Natural killer cell (primary cell): ENCODE measurements around the gene MICB. TPM values are rescaled to one million over a fixed set of nuclear protein-coding genes. Genes with fewer than 3 reads are reported as not detected.
A peak's percentile ranks its signal among the peaks of the same experiment; 100 is the strongest.

Experiments
- ATAC-seq, 3 donors: fragments of 150-1000 bp in 2 of 3; fragments of 200-7000 bp in 1 of 3; cut with Tn5 transposase; 1 replicate in 1 of 3; 2 replicates in 2 of 3; pipeline ENCODE4 v1.10.0; 2021; ENCODE audit warnings: mild to moderate bottlenecking in 2 of 3, moderate library complexity in 2 of 3
- DNase-seq, 2 donors: peaks; one replicate each; pipeline versions ENCODE4 v3.0.0 to v3.0.0-alpha.2; 2013 to 2021; ENCODE audit warnings: mixed read lengths in 1 of 2
- H3K27ac ChIP-seq: one replicate; pipeline ENCODE4 v1.5.1; 2013; ENCODE audit warnings: mild to moderate bottlenecking, low read length
- H3K27me3 ChIP-seq: one replicate; pipeline ENCODE4 v1.6.1; 2013; ENCODE audit warnings: low read length; ENCODE audit not compliant: control insufficient read depth, insufficient read depth
- H3K36me3 ChIP-seq: one replicate; pipeline ENCODE4 v1.6.1; 2013; ENCODE audit warnings: low read length; ENCODE audit not compliant: control insufficient read depth, insufficient read depth
- H3K4me1 ChIP-seq: one replicate; pipeline ENCODE4 v1.6.1; 2013; ENCODE audit warnings: low read length; ENCODE audit not compliant: control insufficient read depth, insufficient read depth
- H3K4me3 ChIP-seq: one replicate; pipeline ENCODE4 v1.5.1; 2013; ENCODE audit warnings: low read length
- H3K9me3 ChIP-seq: one replicate; pipeline ENCODE4 v1.6.1; 2013; ENCODE audit warnings: low read length; ENCODE audit not compliant: control insufficient read depth, insufficient read depth
- H3K27ac Mint-ChIP-seq, 2 donors: one replicate each; pipeline ENCODE4 v1.8.0; 2022; ENCODE audit warnings: mild to moderate bottlenecking in 2 of 2, mixed read lengths in 2 of 2, moderate library complexity in 1 of 2
- H3K27me3 Mint-ChIP-seq, 2 donors: one replicate each; pipeline ENCODE4 v1.8.0; 2022; ENCODE audit warnings: low read depth in 2 of 2, mixed read lengths in 2 of 2
- H3K36me3 Mint-ChIP-seq: one replicate; pipeline ENCODE4 v1.8.0; 2022; ENCODE audit warnings: mixed read lengths
- H3K4me1 Mint-ChIP-seq, 2 donors: one replicate each; pipeline ENCODE4 v1.8.0; 2022; ENCODE audit warnings: mixed read lengths in 2 of 2
- H3K4me3 Mint-ChIP-seq: one replicate; pipeline ENCODE4 v1.8.0; 2022; ENCODE audit warnings: mild to moderate bottlenecking, moderate library complexity, mixed read lengths
- H3K9me3 Mint-ChIP-seq, 2 donors: one replicate each; pipeline ENCODE4 v1.8.0; 2022; ENCODE audit warnings: mixed read lengths in 2 of 2
- WGBS: methylation state at CpG from one replicate; pipeline ENCODE4 v1.1.7; 2013; ENCODE audit warnings: missing lambda C conversion rate; ENCODE audit not compliant: insufficient coverage; 5-methylcytosine and 5-hydroxymethylcytosine counted together
- intact Hi-C: fragments of 100-400 bp; cut with micrococcal nuclease; formaldehyde crosslinking; loops from one replicate; pipeline ENCODE4 v1.14.2; 2022
- total RNA-seq, 4 donors: library from RNA; stranded (reverse); fragments of 120-200 nt in 1 of 4; gene quantifications; one replicate each; pipeline versions ENCODE4 v1.2.3 to v1.2.4, GENCODE V29; 2013 to 2022
- TF ChIP-seq, protein P1 (sequence below): fragments of 200-600 bp; IDR thresholded peaks from one replicate; pipeline ENCODE4 v1.8.0; 2022; ENCODE audit warnings: antibody characterized with exemption

Gene MICB
- total RNA-seq, 3 donors from 2014 or later (not counting 1 experiment from before 2014, with no cell fraction given) = 33.5 to 39.0 (median 37.6) TPM

DNA sequence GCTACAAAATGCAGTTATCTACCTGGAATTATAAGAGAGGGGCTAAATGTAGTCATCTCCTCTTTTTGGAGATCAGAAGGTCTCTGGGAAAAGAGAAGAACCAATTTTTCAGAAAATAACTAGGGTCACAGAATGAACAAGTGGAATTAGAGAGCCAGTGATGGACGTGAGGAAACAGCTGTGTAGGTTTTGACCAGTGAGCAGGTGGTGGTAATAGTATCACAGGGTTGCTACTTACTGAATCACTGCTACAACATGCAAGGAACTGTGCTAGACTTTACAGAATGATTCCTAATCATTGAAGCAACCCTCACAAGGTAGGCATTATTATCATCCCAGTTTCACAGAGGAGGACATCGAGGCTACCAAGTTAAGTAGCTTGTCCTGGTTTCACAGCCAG, 46.7 kb downstream of the MICB start:
- Histone ChIP-seq H3K4me1 (peaks cover 40% of the 10 kb centered on the region), H3K4me3 (no peak overlapping the region), H3K27ac (no peak overlapping the region), H3K27me3 (no peaks in the 10 kb centered on the region), H3K36me3 (peaks cover 7% of the 10 kb centered on the region), H3K9me3 (no peaks in the 10 kb centered on the region)
- intact Hi-C loops = loop anchor here (5.0 to 10.0 kb wide), 3 partner anchors 123 to 288 kb away; partner anchors contain the start of genes CLIC1, CSNK2B and LY6G5B
- 85% methylated on average over 2 of the region's 2 CpGs for WGBS
- no peak for ATAC-seq
- no peak for DNase-seq
- no peaks in the 10 kb centered on the region for H3K27me3 Mint-ChIP-seq
- peaks cover 13% of the 10 kb centered on the region for H3K36me3 Mint-ChIP-seq
- peaks cover 51 to 58% of the 10 kb centered on the region in 2 donors for H3K4me1 Mint-ChIP-seq
- H3K27ac Mint-ChIP-seq = peak overlapping the region in 1 of 2 donors; percentile 21
- peak overlapping the region; percentile 22 for H3K4me3 Mint-ChIP-seq
- TF ChIP-seq, protein P1, sequence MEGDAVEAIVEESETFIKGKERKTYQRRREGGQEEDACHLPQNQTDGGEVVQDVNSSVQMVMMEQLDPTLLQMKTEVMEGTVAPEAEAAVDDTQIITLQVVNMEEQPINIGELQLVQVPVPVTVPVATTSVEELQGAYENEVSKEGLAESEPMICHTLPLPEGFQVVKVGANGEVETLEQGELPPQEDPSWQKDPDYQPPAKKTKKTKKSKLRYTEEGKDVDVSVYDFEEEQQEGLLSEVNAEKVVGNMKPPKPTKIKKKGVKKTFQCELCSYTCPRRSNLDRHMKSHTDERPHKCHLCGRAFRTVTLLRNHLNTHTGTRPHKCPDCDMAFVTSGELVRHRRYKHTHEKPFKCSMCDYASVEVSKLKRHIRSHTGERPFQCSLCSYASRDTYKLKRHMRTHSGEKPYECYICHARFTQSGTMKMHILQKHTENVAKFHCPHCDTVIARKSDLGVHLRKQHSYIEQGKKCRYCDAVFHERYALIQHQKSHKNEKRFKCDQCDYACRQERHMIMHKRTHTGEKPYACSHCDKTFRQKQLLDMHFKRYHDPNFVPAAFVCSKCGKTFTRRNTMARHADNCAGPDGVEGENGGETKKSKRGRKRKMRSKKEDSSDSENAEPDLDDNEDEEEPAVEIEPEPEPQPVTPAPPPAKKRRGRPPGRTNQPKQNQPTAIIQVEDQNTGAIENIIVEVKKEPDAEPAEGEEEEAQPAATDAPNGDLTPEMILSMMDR = no peak
- no peaks in the 10 kb centered on the region for H3K9me3 Mint-ChIP-seq

DNA sequence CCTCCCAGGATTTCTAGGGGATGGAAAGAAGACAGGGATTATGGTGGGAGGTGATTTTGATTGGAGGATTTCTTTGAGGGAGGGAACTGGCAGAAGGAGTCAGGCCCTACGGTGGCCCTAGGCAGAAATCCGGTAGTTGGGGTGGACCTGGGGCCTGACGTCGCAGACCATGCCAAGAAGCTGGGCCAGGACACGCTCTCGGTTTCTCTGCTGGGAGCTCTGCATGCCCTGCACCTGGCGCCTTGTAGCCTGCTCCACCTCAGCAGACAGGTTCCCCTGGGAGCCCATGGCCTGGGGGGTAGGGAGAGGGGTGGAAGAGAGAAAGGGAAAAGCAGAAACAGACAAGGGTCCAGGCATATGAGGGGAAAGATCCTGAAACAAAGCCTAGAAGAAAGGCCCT, 47.3 kb downstream of the MICB start:
- 95% methylated on average over 7 of the region's 7 CpGs for WGBS
- no peak for ATAC-seq
- Mint-ChIP-seq H3K4me3 (peak overlapping the region; percentile 41), H3K9me3 (no peaks in the 10 kb centered on the region), H3K4me1 (peaks cover 45 to 52% of the 10 kb centered on the region in 2 donors), H3K36me3 (peaks cover 7% of the 10 kb centered on the region), H3K27me3 (no peaks in the 10 kb centered on the region), H3K27ac (peak overlapping the region in 1 of 2 donors; percentile 21)
- TF ChIP-seq, protein P1 = no peak
- H3K27me3 ChIP-seq = no peaks in the 10 kb centered on the region
- H3K4me1 ChIP-seq = peaks cover 34% of the 10 kb centered on the region
- H3K36me3 ChIP-seq = peaks cover under 1% of the 10 kb centered on the region
- DNase-seq = no peak
- no peaks in the 10 kb centered on the region for H3K9me3 ChIP-seq
- H3K27ac ChIP-seq = no peak overlapping the region
- intact Hi-C loops = loop anchor here (10.0 kb wide), 1 partner anchor 190 kb away; the partner anchor contains the start of gene CLIC1
- H3K4me3 ChIP-seq = no peak overlapping the region

DNA sequence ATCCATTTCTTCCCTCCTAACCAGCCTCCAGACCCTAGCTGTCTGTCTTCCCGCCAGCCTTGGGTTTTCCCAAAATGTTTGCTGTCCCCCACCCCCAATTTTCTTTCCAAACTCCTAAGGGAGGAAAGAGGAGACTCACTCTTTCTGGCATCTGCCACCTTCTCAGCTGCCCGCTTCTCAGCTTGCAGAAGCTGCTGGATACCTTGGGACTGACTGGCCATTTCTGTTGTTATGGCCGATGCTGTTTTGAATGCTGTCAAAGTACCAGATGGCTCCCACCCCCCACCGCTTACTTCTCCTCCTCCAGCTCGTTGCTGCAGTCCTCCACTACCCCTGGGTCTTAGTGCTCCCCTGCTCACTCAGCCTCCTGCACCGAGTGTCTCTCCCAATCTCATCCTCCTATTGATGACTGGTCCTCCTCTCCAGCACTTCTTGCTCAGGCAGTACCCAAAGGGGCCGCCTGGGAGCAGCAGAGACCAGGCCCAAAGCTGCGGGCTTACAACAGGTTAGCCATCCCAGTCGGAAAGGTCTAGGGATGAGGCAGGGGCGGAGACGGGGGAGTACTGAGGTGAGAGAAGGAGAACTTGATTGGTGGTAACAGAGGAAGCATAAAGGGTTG, 48.5 kb downstream of the MICB start, which contains the start of gene ATP6V1G2:
Gene ATP6V1G2, minus strand, starts transcription at position 270 of the 619 bp plus-strand sequence. Its CDS starts 49 bp downstream, at position 221.
- Mint-ChIP-seq H3K4me3 (peak within 1 kb of the TSS; percentile 95), H3K36me3 (peaks cover 2% of the 10 kb centered on the region), H3K27me3 (no peaks in the 10 kb centered on the region), H3K9me3 (no peaks in the 10 kb centered on the region), H3K4me1 (peaks cover 38 to 46% of the 10 kb centered on the region in 2 donors), H3K27ac (peak within 1 kb of the TSS; percentile 90 to 97)
- TF ChIP-seq, protein P1 = peak; percentile 95
- WGBS = 16% methylated on average over 11 of the region's 11 CpGs
- intact Hi-C loops = loop anchor here (1.0 to 10.0 kb wide), 3 partner anchors 52 to 188 kb away; partner anchors contain the start of genes BAG6 and CLIC1
- no peaks in the 10 kb centered on the region for H3K9me3 ChIP-seq
- DNase-seq = peak; percentile 80 to 89
- peak within 1 kb of the TSS; percentile 87 for H3K27ac ChIP-seq
- peaks cover 36% of the 10 kb centered on the region for H3K4me1 ChIP-seq
- no peaks in the 10 kb centered on the region for H3K27me3 ChIP-seq
- peak; percentile 50 to 67 (median 56) for ATAC-seq
- peak within 1 kb of the TSS; percentile 38 for H3K4me3 ChIP-seq
- H3K36me3 ChIP-seq = no peaks in the 10 kb centered on the region
